Measurements from ENCODE around the gene WDR47.
"Not testable (repeated sequence)": the region's sequence is repeated elsewhere in the genome, so short reads cannot be mapped to it uniquely, and the experiment has no call there.

The WDR47 gene

DNA sequence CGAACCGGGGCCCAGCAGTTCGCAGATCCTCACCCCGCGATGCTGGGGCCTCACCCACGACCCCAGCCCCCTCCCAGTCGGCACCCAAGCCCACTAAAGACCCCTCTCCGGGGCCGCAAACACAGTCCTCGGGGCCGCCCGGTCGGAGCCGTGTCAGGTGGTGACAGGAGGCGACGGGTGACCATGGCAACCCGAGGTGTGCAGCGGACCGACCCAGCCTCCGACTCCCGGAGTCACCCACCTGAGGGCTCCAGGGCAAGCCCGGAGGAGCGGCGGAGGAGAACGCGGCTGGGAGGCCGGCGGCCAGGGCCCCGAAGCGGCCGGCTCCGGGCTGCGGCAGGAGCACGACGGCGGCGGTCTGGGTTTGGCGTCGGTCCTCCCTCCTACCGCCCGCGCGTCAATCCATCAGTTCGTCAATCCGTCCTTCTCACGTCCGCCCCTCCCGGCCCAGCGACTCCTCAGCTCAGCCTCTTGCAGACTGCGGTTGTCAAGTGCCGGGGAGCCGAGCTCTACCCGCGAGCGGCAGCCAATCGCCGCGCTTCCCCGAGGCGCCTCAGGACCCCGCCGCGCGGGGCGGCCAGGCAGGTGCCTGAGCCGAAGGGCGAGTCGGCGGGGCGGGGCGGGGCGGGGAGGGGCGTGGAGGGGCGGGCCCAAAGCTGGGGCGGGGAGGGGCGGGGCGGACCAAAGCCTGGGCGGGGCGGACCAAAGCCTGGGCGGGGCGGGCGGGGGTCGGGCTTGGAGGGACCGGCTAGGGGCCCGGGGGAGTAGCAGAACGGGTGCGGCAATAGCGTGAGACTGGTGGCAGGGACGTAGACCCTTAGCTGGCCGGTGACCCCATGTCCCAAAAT lies at the start of gene WDR47:
WDR47 (minus strand) TSS at position 482 of the 848 bp plus-strand sequence. CDS start 18,590 bp downstream, outside the sequence.
- peak; percentile 88 for DNase-seq

DNA sequence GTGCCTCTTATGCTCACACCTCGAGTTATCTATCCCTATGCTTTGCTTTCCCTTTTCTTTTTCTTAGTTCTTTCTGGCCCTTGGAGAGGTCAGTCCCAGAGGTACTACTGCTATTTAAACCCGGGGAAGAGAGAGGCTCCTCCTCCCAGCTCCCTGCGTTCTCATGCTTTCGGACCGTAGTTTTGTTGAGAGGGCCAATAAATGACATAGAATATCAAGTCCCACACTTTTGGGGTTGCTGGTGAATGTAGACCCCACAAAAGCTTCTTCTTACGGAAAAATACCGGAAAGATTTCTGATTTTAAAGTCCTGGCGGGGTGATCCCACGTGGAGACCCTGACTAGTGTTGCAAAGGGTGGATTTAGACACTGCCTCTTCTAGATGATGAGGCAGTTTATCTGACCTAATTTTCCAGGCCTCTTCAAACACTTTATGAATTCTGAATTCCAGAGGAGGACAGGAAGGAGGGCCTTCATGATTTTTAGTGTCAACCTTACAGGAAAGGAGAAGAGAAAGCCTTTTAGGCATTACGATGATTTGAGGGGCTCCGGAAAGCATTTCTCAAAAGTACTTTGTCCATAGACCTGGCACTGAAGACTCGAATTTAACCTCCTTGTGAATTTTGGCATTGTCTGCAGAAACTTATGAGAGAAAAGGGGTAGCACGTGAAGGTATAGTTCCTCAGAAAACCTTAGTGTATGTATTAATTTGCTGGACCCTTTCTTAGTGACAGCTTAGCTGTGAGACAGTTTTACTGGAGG lies 49.4 kb upstream of the WDR47 start:
- no peak for DNase-seq

DNA sequence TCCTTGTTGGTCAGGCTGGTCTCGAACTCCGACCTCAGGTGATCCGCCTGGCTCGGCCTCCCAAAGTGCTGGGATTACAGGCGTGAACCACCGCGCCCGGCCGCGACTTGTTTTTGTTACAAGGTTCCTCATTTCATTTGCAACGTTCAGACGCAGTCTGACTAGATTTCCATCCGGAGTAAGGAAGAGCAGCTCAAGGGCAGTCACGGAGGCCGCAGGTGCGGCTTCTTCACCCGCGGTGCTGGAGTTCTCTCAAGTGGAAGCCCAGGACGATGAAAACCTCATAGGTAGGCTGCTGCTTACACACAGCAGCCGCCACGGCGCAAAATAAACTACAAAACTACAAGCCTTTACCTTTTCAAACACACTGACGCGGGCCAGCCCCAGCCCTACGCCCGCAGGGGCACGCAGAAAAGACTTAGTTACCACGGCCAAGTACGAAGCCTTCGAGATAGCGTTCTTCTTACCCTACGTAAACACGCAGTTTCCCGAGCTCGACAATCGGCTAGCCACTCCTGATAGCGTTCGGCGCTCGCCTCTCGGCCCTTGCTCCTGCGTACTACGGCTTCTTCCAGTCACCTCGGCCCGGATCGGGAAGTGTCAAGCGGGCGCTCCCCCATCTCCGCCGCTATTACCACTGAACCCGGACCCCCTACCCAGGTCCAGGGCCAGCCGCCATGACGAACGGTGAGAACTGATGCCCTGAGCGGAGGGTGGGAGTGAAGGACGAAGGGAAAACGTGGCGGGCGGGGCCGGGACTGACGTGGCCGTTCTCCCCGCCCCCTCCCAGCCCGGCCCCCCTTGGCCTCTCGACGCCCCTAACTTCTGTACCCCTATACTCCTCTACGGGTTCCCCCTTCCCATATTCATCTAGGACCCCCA lies 48.5 kb upstream of the WDR47 start, which contains the start of gene TMEM167B:
TMEM167B (plus strand) TSS at position 569 of the 882 bp plus-strand sequence; CDS start at position 678, 109 bp downstream.
- peak; percentile 90 for DNase-seq

DNA sequence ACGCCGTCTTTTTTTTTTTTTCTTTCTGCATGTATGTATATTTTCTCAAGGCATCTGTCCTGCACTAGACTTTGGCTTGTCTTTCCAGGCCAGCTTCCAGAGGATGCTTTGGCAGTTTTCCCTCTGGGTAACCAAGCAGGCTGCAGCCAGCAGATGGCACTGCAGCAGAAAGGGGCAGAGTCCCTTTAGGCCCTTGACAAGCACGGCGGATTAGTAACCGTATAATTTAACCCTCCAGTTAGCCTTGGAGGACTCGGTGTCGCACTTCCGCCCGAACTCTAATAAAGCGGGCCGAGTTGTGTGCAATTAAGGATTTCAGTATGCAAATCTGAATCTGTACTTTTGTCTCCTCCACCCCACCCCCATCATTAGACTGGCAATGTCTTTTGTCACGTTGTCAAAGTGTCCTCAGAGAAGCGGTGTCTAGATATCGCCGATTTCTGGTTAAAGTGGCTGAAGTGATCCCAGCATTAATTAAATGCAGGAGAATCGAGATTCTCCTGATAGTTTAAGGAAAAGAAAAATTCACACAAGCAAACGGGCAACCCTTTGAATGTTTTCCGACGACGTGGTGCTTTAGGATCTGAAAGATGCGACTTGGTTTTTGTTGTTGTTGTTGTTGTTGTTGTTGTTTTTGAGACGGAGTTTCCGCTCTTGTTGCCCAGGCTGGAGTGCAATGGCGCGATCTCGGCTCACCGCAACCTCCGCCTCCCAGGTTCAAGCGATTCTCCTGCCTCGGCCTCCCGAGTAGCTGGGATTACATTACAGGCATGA lies 47.5 kb upstream of the WDR47 start:
- DNase-seq, result no peak

DNA sequence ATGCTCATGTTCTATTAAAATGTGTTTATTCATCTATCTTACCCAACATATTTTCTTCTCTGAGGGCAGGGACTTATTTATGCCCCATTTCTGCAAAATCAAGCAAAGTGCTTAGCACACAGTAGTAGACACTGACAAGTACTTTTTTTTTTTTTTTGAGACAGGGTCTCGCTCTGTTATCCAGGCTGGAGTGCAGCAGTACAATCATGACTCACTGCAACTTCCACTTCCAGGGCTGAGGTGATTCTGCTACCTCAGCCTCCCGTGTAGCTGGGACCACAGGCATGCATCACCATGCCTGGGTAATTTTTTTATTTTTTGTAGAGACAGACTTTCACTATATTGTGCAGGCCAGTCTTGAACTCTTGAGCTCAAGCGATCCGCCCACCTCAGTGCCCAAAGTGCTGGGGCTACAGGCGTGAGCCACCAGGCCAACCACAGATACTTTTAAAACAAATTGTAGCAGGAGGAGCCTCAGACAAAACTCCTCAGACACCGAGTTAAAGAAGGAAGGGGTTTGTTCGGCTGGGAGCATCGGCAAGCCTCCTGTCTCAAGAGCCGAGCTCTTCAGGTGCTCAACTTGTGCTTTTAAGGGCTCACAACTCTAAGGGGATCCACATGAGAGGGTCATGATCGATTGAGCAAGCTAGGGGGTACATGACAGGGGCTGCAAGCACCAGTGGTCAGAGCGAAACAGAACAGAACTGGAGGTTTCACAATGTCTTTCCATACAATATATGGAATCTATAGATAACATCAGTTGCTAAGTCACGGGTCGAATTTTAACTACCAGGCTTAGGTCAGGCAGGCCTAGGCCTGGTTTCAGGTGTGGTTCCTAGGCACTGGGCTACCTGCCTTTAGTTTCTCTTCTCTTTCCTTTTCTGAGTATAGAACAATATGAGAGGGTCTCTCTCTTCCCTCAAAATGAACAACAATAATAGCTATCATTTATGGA lies 42.9 kb upstream of the WDR47 start:
- DNase-seq, result no peak

DNA sequence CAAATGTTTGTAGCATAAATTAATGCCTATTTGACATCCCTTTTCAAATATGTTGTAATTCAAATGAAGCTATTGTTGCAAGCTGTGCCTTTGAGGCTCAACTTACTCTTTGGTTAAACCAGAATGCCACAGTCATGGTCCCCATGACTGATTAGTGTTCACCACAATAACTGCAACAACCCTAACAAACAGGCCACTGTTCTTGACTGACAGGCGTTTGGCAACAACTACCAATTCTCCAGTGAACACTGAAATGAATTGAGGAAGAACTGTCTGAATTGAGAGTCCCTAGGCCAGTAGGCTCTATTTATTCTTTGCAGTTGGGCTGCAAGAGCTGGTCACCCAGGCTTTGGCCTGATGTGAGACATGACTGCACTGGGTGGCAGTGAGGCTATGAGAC lies 42.0 kb upstream of the WDR47 start:
- DNase-seq, result no peak

DNA sequence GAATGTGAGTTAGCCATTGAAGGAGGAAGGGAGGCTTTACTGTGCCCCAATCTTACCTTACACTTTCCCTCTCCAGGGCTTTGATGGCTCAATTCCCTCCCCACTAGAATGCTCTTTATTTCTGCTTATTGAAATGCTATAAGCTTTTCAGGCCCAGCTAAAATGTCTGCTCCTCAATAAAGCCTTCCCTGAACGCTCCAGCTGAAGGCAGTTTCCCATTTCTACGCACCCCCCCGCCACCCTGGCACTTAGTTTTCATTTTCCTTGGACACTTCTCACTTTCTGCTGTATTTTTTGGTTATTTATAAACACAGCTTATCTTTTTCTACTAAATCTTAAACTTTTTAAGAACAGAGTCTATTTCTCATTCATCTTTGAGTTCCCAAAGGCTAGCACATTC lies 41.6 kb upstream of the WDR47 start:
- no peak for DNase-seq

DNA sequence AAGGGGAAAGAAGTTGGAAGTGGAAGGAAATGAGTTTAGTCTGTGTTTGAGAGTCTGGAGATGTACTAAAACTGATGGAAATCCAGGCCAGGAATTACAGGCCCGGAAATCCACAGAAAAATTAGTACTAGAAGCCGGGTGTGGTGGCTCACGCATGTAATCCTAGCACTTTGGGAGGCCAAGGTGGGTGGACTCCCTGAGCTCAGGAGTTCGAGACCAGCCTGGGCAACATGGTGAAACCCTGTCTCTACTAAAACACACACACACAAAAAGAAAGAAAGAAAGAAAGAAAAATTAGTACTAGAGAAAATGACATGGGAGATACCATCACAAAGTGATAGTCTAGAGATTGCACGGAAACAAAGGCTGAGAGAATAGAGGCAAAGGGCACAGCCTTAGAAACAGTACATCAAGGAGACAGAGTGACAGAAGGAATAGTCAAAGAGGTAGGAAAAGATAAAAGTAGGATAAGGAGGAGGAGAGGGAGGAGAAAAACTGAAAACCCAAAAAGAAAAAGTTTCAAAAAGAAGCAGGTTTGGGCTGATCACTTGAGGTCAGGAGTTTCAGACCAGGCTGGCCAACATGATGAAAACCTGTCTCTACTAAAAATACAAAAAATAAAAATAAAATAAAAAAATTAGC lies 38.7 kb upstream of the WDR47 start:
- DNase-seq, result no peak

DNA sequence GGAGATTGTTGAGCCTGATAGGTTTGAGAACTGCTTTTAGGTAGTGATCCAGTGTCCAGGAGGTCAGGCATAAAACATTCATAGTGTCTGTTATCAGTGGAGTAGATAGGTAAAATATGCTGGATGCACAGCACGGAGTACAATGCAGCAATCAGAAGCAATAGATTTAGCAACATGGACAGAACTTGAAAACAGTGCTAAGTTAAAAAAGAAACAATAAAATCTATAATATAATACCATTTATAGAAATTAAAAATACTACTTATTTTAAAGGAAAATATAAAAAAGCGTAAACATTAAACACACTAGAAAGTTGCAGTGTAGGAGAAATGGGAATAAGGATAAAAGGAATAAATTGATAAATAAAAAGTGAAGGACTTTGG lies 37.3 kb upstream of the WDR47 start:
- no peak for DNase-seq

DNA sequence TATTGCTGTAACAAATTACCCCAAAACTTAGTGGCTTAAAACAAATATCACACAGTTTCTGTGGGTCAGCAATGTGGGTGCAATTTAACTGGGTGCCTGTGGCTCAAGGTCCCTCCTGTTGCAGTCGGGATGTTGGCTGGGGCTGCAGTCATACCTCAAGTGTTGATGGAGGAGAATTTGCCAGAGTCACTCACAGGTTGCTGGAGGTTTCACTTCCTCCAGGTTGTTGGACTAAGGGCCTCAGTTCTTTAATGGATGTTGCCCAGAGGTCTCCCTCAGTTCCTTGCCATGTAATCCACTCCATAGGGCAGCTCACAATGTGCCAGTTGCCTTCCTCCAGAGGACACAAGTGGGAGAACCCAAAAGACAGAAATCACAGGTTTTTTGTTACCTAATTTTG lies 36.4 kb upstream of the WDR47 start:
- no peak for DNase-seq

DNA sequence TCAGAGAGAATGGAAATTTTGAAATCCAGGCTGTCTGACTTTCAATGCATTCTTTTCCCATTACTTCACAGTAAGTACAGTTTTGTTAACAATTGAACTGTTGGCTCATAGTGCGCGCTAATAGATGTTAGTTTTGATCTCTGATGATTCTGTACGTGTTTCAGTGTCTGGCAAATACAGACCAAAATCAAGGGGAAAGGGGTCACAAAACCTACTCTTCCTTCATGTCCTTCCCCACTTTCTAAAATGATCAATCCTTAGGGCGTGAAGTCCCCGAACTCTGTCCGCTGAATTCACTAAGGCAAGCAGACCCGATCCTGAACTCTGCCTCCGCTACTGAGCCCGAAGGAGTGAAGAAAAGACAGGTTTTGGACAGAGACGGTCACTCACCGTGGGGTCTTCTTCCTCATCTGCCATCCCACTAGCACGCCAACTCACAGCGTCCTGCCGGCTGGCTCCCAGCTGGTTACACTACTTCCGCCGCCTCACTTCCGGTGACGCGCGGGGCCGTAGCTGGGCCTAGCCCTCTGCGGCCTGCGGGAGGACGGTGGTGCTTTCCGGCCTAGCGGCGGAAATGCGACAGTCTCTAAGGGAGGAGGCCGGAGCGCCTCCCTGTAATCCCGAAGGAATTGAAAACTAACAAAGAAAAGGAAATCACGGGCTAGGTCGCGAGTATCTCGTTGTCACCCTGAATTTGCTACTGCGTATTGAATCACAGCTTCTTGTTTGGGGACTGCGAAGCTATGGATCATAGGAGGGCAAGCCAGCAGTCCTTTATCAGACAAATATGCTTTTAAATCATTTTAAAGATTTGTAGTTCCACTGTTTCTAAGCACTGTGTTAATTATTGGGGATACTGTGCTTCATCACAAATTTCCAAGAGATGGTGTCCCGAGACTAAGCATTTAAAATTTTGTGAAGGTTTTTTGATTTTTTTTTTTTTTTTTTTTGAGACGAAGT lies 33.9 kb upstream of the WDR47 start, which contains the start of gene TAF13:
TAF13 (minus strand) TSS at position 473 of the 960 bp plus-strand sequence; CDS start at position 417, 56 bp downstream.
- peak; percentile 95 for DNase-seq

DNA sequence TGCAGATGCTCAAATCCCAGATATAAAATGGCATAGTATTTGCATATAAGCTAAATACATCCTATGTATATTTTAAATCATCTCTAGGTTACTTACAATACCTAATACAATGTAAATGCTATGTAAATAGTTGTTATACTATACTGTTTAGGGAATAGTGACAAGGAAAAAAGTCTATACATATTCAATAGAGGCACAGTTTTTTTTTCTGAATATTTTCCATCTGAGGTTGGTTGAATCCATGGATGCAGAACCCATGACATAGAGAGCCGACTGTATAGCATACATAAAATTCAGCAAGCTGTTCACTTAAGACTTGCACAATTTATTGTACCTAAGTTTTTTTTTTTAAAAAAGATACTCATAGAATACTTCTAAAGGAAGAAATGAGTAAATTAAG lies 27.4 kb upstream of the WDR47 start:
- no peak for DNase-seq

DNA sequence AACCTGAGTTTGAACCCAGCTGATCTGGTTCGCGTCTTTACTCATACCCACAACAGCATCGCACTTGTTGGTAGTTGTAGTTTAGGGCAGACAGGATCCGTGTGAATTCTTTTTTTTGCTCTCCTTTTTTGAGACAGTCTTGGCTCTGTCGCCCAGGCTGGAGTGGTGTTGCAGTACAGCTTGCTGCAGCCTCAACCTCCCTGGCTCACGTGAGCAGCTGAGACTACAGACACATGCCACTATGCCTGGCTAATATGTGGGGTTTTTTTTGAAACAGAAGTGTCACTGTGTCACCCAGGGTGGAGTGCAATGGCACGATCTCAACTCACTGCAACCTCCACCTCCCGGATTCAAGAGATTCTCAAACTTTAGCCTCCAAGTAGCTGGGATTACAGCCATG lies 26.0 kb upstream of the WDR47 start:
- no peak for DNase-seq

DNA sequence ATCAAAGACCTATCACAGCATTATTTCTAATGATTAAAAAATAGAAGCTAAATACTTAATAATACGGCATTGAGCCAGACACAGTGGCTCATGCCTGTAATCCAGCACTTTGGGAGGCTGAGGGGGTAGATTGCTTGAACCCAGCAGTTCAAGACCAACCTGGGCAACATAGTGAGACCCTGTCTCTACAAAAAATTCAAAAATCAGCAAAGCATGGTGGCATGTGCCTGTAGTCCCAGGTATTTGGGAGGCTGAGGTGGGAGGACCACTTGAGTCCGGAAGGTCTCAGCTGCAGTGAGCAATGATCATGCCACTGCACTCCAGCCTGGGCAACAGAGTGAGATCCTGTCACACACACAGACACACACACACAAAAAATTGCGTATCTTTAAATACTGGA lies 23.2 kb upstream of the WDR47 start:
- DNase-seq, result no peak

DNA sequence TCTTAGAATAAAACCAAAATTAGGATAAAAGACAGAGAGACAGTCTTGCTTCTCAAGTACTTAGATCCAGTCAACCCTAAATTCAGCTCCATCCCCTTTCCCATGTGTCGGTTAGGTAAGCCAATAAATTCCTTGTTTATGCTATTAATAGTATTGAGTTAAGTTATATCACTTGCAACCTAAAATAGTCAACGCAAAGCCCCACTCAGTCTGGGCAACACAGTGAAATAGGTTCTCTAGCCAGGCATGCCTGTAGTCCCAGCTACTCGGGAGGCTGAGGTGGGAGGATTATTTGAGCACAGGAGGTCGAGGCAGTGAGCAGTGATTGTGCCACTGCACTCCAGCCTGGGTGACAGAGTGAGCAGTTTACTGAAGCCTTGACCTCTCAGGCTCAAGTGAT lies 19.3 kb upstream of the WDR47 start:
- DNase-seq, result no peak

DNA sequence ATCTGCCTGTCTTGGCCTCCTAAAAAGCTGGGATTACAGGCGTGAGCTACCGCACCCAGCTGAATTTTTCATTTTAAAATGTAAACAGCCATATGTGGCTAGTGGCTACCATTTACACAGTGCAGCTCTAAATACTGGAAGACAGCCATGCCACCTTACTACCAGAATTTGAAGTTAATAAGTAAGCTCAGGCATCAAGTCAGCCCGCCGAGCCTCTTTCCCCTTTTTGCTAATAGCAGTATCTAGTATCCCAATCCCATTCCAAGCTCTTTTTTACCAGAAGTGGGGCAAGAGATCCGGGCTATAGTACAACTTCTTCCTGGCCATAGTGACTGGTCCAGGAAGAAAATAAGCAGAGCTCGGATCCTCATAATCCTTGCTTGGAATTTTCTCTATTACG lies 18.8 kb upstream of the WDR47 start:
- DNase-seq, result no peak

DNA sequence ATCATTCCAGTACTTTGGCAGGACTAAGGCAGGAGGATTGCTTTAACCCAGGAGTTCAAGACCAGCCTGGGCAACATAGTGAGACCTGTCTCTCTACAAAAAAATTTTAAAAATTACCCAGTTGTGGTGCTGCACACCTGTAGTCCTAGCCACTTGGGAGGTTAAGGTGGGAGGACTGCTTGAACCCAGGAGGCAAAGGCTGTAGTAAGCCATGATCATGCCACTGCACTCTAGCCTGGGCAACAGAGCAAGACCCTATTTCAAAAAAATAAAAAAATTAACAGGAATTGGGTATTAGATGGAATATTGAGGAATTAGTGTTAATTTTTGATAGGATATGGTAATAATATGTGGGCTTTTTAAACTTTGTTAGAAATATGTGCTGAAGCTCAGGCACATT lies 17.1 kb upstream of the WDR47 start:
- DNase-seq, result no peak

DNA sequence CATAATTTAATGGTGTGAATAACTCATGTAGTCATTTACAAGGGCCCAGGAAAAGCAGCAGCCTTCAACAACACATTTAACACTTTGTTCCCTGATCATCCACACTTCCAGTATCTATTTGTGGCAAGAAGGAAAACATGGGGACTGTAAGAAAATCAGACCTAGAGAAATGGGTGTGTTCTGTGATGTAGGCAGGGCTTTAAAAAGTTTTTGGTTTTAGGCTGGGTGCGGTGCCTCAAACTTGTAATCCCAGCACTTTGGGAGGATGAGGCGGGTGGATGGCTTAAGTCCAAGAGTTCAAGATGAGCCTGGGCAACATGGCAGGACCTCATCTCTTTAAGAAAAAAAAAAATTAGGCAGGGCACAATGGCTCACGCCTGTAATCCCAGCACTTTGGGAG lies 14.2 kb upstream of the WDR47 start:
- DNase-seq, result no peak

DNA sequence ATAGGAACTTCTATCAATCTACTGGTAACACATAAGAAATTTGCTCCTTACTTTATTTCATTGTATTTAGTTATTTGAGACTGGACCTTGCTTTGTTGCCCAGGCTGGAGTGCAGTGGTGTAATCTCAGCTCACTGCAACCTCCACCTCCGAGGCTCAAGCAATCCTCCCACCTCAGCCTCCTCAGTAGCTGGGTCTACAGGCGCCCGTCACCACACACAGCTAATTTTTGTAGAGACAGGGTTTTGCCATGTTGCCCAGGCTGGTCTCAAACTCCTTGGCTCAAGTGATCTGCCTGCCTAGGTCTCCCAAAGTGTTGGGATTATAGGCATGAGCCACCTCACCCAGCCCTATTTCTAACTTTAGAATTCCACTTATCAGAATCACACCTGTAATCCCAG lies 10.2 kb upstream of the WDR47 start:
- DNase-seq, result not testable (repeated sequence)

All from amniotic stem cell (primary cell).